ENCODE data around the gene HRK.

GRCh38 chr12:116839287-116839830, 41.9 kb downstream of the HRK start:
- no peak for TF ChIP-seq GATA2 (IDR thresholded peaks at IDR 0.05; ENCODE audit: low read depth, low read length)
- no peak for TF ChIP-seq GATA3 (IDR thresholded peaks at IDR 0.05; ENCODE audit: low read depth, low read length)

All from SH-SY5Y (cell line).